Measurements from ENCODE around the gene ATP2A1. TPM values are rescaled to one million over a fixed set of nuclear protein-coding genes. Genes with fewer than 3 reads are reported as not detected.
"Not testable (repeated sequence)": the region's sequence is repeated elsewhere in the genome, so short reads cannot be mapped to it uniquely, and the experiment has no call there.

The ATP2A1 gene
- total RNA-seq, 4 donors from 2014 or later: 1.6 TPM; not detected in 3

DNA sequence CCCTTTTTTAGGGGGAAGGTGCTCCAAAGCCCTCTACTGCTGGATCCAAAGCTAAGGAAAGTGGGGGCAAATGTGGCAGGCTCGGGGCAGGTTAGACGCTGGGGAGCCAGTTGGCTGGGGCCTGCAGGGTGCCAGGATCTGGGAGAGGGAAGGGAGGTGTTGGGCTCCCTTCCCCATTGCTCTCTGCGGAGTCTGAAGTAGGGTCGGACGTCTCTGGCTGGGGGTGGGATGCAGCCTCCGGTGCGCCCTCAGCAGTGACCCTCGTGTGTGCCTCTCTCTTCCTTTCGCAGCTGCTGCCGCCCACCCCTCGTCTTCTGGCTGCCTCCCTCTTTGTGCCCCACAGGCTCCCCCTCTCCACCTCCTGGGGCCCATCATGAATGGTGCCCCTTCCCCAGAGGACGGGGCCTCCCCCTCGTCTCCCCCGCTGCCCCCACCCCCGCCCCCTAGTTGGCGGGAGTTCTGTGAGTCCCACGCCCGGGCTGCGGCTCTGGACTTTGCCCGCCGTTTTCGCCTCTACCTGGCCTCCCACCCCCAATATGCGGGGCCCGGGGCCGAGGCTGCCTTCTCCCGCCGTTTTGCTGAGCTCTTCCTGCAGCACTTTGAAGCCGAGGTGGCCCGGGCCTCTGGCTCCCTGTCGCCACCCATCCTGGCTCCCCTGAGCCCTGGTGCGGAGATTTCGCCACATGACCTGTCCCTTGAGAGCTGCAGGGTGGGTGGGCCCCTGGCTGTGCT, 12.4 kb upstream of the ATP2A1 start:
- DNase-seq: no peak
- intact Hi-C loops (cut with DNase I; ENCODE audit: low total_unique reads): no loop called here
- H3K9me3 ChIP-seq: no peaks in the 10 kb centered on the region
- peaks cover 0 to 9% of the 10 kb centered on the region in 2 donors for H3K4me1 ChIP-seq
- no peaks in the 10 kb centered on the region for H3K36me3 ChIP-seq
- H3K27ac ChIP-seq: no peak overlapping the region
- no peaks in the 10 kb centered on the region for H3K27me3 ChIP-seq
- H3K4me3 ChIP-seq: no peak overlapping the region
- no peak for TF ChIP-seq POLR2A (IDR thresholded peaks at IDR 0.05)
- TF ChIP-seq, protein P1, sequence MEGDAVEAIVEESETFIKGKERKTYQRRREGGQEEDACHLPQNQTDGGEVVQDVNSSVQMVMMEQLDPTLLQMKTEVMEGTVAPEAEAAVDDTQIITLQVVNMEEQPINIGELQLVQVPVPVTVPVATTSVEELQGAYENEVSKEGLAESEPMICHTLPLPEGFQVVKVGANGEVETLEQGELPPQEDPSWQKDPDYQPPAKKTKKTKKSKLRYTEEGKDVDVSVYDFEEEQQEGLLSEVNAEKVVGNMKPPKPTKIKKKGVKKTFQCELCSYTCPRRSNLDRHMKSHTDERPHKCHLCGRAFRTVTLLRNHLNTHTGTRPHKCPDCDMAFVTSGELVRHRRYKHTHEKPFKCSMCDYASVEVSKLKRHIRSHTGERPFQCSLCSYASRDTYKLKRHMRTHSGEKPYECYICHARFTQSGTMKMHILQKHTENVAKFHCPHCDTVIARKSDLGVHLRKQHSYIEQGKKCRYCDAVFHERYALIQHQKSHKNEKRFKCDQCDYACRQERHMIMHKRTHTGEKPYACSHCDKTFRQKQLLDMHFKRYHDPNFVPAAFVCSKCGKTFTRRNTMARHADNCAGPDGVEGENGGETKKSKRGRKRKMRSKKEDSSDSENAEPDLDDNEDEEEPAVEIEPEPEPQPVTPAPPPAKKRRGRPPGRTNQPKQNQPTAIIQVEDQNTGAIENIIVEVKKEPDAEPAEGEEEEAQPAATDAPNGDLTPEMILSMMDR (IDR thresholded peaks at IDR 0.05): no peak

DNA sequence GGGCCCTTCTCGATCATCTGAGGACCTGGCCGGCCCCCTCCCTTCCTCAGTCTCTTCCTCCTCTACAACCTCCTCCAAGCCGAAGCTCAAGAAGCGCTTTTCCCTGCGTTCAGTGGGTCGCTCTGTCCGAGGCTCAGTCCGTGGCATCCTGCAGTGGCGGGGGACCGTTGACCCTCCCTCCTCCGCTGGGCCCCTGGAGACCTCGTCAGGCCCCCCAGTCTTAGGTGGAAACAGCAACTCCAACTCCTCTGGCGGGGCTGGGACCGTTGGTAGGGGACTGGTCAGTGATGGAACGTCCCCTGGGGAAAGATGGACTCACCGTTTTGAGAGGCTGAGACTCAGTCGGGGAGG, 11.9 kb upstream of the ATP2A1 start:
- H3K9me3 ChIP-seq: no peaks in the 10 kb centered on the region
- no peaks in the 10 kb centered on the region for H3K27me3 ChIP-seq
- no peak overlapping the region for H3K4me3 ChIP-seq
- intact Hi-C loops (cut with DNase I; ENCODE audit: low total_unique reads): no loop called here
- no peaks in the 10 kb centered on the region for H3K36me3 ChIP-seq
- H3K4me1 ChIP-seq: peaks cover 0 to 9% of the 10 kb centered on the region in 2 donors
- no peak overlapping the region for H3K27ac ChIP-seq
- no peak for TF ChIP-seq POLR2A (IDR thresholded peaks at IDR 0.05)
- TF ChIP-seq, protein P1 (IDR thresholded peaks at IDR 0.05): no peak
- no peak for DNase-seq

DNA sequence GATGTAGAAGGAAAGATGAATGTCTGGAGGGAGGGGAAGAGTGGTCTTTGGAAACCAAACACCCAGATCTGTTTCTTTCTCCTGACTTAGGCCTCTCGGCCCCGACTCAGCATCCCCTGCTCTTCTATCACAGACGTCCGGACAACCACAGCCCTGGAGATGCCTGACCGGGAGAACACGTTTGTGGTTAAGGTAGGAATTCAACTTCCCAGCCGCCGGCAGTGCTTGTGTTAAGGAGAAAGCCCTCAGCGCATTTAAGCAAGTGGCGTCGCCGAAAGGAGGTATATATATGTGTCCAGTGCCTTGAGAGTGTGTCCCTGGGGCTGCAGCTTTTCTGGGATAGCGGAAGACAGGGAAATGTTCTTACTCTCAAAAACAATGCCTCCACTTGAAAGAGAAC, 11.0 kb upstream of the ATP2A1 start:
- peaks cover 0 to 9% of the 10 kb centered on the region in 2 donors for H3K4me1 ChIP-seq
- no peak overlapping the region for H3K27ac ChIP-seq
- intact Hi-C loops (cut with DNase I; ENCODE audit: low total_unique reads): no loop called here
- no peaks in the 10 kb centered on the region for H3K36me3 ChIP-seq
- no peaks in the 10 kb centered on the region for H3K9me3 ChIP-seq
- no peaks in the 10 kb centered on the region for H3K27me3 ChIP-seq
- TF ChIP-seq POLR2A (IDR thresholded peaks at IDR 0.05): no peak
- TF ChIP-seq, protein P1 (IDR thresholded peaks at IDR 0.05): no peak
- no peak overlapping the region for H3K4me3 ChIP-seq
- no peak for DNase-seq

DNA sequence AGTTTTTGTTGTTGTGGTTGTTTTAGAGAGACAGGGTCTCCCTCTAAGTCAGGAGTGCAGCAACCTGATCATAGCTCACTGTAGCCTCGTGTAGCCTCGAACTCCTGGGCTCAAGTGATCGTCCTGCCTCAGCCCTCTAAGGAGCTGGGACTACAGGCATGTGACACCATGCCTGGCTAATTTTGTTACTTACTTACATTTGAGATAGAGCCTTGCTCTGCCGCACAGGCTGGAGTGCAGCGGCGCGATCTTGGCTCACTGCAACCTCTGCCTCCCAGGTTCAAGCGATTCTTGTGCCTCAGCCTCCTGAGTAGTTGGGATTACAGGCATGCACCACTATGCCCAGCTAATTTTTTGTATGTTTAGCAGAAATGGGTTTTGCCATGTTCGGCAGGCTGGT, 10.6 kb upstream of the ATP2A1 start:
- DNase-seq; H3K27ac ChIP-seq; H3K9me3 ChIP-seq; H3K4me3 ChIP-seq; intact Hi-C loops (cut with DNase I; ENCODE audit: low total_unique reads); H3K4me1 ChIP-seq; H3K36me3 ChIP-seq; H3K27me3 ChIP-seq: not testable (repeated sequence)

DNA sequence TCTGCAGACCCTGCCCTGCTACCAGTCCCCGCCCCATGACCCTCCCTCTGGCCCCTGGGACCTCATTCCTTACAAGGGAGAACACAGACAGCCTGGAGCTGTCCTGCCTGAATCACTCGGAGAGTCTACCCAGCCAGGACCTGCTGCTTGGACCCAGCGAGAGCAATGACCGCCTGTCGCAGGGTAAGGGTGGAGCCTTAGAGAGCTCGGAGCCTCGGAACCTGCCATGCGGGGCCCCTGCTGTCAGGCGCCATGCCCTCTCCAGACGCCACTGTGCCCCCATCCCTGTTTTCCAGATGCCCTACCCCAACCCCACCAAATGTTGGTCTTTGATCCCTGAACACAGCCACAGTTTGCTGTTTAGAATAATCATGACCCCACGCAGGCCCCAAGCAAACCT, 9.1 kb upstream of the ATP2A1 start:
- no peaks in the 10 kb centered on the region for H3K9me3 ChIP-seq
- no peak overlapping the region for H3K4me3 ChIP-seq
- no peak for DNase-seq
- no peaks in the 10 kb centered on the region for H3K36me3 ChIP-seq
- H3K27me3 ChIP-seq: no peaks in the 10 kb centered on the region
- H3K27ac ChIP-seq: no peak overlapping the region
- peaks cover 0 to 9% of the 10 kb centered on the region in 2 donors for H3K4me1 ChIP-seq
- TF ChIP-seq, protein P1 (IDR thresholded peaks at IDR 0.05): no peak
- no peak for TF ChIP-seq POLR2A (IDR thresholded peaks at IDR 0.05)
- intact Hi-C loops (cut with DNase I; ENCODE audit: low total_unique reads): no loop called here

Measured in uterus (tissue), 4 donors.